OCI-M1 (cell line): ENCODE measurements around the gene RBP7.
"Not testable (repeated sequence)": the region's sequence is repeated elsewhere in the genome, so short reads cannot be mapped to it uniquely, and the experiment has no call there.

Experiments used
- DNase-seq: peaks from one replicate; lab custom pipeline; 2025; lab: John Stamatoyannopoulos, UW

RBP7 gene

GRCh38 chr1:9996624-9997582 is at the start of gene RBP7:
RBP7 (plus strand) TSS chr1:9997228; CDS start chr1:9997259, 31 bp downstream.
- DNase-seq: no peak

GRCh38 chr1:9957726-9958125 is 39.3 kb upstream of the RBP7 start:
- DNase-seq: no peak

- DNase-seq: no peak
These were observed 37.0 kb upstream of the RBP7 start for GRCh38 chr1:9960011-9960410.

- no peak for DNase-seq
These were observed 36.1 kb upstream of the RBP7 start for GRCh38 chr1:9960706-9961562.

GRCh38 chr1:9984253-9984652 is 12.8 kb upstream of the RBP7 start:
- no peak for DNase-seq

- no peak for DNase-seq
These were observed 12.0 kb upstream of the RBP7 start for GRCh38 chr1:9985001-9985400.

- no peak for DNase-seq
These were observed 7.3 kb upstream of the RBP7 start for GRCh38 chr1:9989773-9990172.

- DNase-seq: no peak
These were observed 6.1 kb upstream of the RBP7 start for GRCh38 chr1:9990944-9991343.

GRCh38 chr1:9992910-9993309 is 4.1 kb upstream of the RBP7 start:
- no peak for DNase-seq

GRCh38 chr1:9993561-9994075 is 3.4 kb upstream of the RBP7 start:
- no peak for DNase-seq

- no peak for DNase-seq
These were observed 4.1 kb downstream of the RBP7 start for GRCh38 chr1:10001016-10001665.

- DNase-seq: not testable (repeated sequence)
These were observed 8.2 kb downstream of the RBP7 start for GRCh38 chr1:10005248-10005647.

GRCh38 chr1:10007169-10007568 is 10.1 kb downstream of the RBP7 start:
- no peak for DNase-seq

- no peak for DNase-seq
These were observed 17.0 kb downstream of the RBP7 start for GRCh38 chr1:10014016-10014415.

GRCh38 chr1:10019561-10019960 is 22.5 kb downstream of the RBP7 start:
- DNase-seq: no peak

- no peak for DNase-seq
These were observed 23.1 kb downstream of the RBP7 start for GRCh38 chr1:10020086-10020485.

GRCh38 chr1:10020678-10021077 is 23.6 kb downstream of the RBP7 start:
- not testable (repeated sequence) for DNase-seq

GRCh38 chr1:10021992-10022391 is 25.0 kb downstream of the RBP7 start:
- DNase-seq: not testable (repeated sequence)

GRCh38 chr1:10022656-10023055 is 25.6 kb downstream of the RBP7 start:
- no peak for DNase-seq

- DNase-seq: no peak
These were observed 28.3 kb downstream of the RBP7 start for GRCh38 chr1:10025354-10025753.

- DNase-seq: no peak
These were observed 30.0 kb downstream of the RBP7 start for GRCh38 chr1:10027027-10027426.

GRCh38 chr1:10028956-10029500 is 32.0 kb downstream of the RBP7 start:
- DNase-seq: not testable (repeated sequence)
